ENCODE data around the gene PHF24.
A peak's percentile ranks its signal among the peaks of the same experiment; 100 is the strongest.

The PHF24 gene

GRCh38 chr9:34984049-34984448, 26.0 kb downstream of the PHF24 start:
- no peak for DNase-seq

GRCh38 chr9:34985311-34985899, 27.3 kb downstream of the PHF24 start:
- peak in 1 of 2 experiments; percentile 23 for DNase-seq

GRCh38 chr9:34986540-34987047, 28.5 kb downstream of the PHF24 start:
- no peak for DNase-seq

- no peak for DNase-seq
These were observed 29.2 kb downstream of the PHF24 start for GRCh38 chr9:34987160-34987901.

GRCh38 chr9:34988218-34989002, 30.3 kb downstream of the PHF24 start:
- peak in 1 of 2 experiments; percentile 23 for DNase-seq

GRCh38 chr9:34989003-34989945, 31.2 kb downstream of the PHF24 start, which contains the start of gene DNAJB5:
Gene DNAJB5 (plus strand): TSS chr9:34989745. CDS start chr9:34990631, 886 bp downstream.
- DNase-seq, result peak; percentile 95 to 99

GRCh38 chr9:34989946-34990635, 32.0 kb downstream of the PHF24 start:
- no peak for DNase-seq

GRCh38 chr9:34990908-34991606, 33.0 kb downstream of the PHF24 start:
- DNase-seq, result no peak

GRCh38 chr9:34991607-34992375, 33.7 kb downstream of the PHF24 start:
- peak in 1 of 2 experiments; percentile 22 for DNase-seq

- no peak for DNase-seq
These were observed 34.4 kb downstream of the PHF24 start for GRCh38 chr9:34992376-34992951.

GRCh38 chr9:34993502-34994259, 35.6 kb downstream of the PHF24 start:
- DNase-seq, result peak; percentile 35 to 47

GRCh38 chr9:34994260-34994899, 36.3 kb downstream of the PHF24 start:
- DNase-seq, result peak in 1 of 2 experiments; percentile 39

GRCh38 chr9:34994900-34995669, 37.0 kb downstream of the PHF24 start:
- no peak for DNase-seq

- no peak for DNase-seq
These were observed 37.6 kb downstream of the PHF24 start for GRCh38 chr9:34995670-34996060.

GRCh38 chr9:34996181-34996904, 38.3 kb downstream of the PHF24 start:
- no peak for DNase-seq

GRCh38 chr9:34996905-34997279, 38.8 kb downstream of the PHF24 start:
- no peak for DNase-seq

- DNase-seq, result no peak
These were observed 39.3 kb downstream of the PHF24 start for GRCh38 chr9:34997379-34997781.
